ENCODE results near the gene PRR15. TPM values are rescaled to one million over a fixed set of nuclear protein-coding genes. Genes with fewer than 3 reads are reported as not detected.
A peak's percentile ranks its signal among the peaks of the same experiment; 100 is the strongest.

Gene PRR15
- total and polyA plus RNA-seq, 2 of the 8 experiments (the other 6 are each of a cell fraction or from before 2014, with no cell fraction given) = 4.9 to 7.9 TPM

GRCh38 chr7:29557954-29558353 lies 5.7 kb upstream of the PRR15 start:
- peak overlapping the region; percentile 97 for H2AK5ac ChIP-seq (ENCODE audit: low read depth, low read length)
- no peak overlapping the region; the same call in 1 of the 2 replicates for H3K27ac ChIP-seq (ENCODE audit: low read depth, low read length)
- H3K23ac ChIP-seq (ENCODE audit: insufficient read length) = no peak overlapping the region
- ChIA-PET CTCF (ENCODE audit: partially characterized antibody) (interaction anchor here (1.1 kb wide), 1 partner anchor 28 kb away, joined by 3 read pairs; no protein-coding TSS in a partner anchor), POLR2A (ENCODE audit: partially characterized antibody) (no interaction called here)
- peak overlapping the region in 1 of 4 experiments; percentile 37; a peak in 2 of 7 replicates for H3K9ac ChIP-seq (replicated peaks in 1 of 4; ENCODE audit: extremely low read depth in 1 of 4, low read depth in 3 of 4, low read length in 3 of 4)
- H3K36me3 ChIP-seq (ENCODE audit: control insufficient read depth in 2 of 4, insufficient read depth in 4 of 4, low read length in 3 of 4) = no peaks in the 10 kb centered on the region
- peaks cover 0 to 5% (median 3%) of the 10 kb centered on the region in 4 experiments; a peak in 4 of 7 replicates for H3K27me3 ChIP-seq (replicated peaks in 1 of 4; ENCODE audit: control insufficient read depth in 3 of 4, extremely low read depth in 1 of 4, insufficient read depth in 3 of 4, low read length in 3 of 4)
- DNase-seq (ENCODE audit: low read depth in 1 of 2, low spot score in 2 of 2) = no peak
- TF ChIP-seq SRF (IDR thresholded peaks at IDR 0.05; ENCODE audit: low read depth, low read length) = no peak
- no peak for TF ChIP-seq GTF2F1 (IDR thresholded peaks at IDR 0.05; ENCODE audit: borderline replicate concordance, low read depth, low read length)
- TF ChIP-seq SIRT6 (IDR thresholded peaks at IDR 0.05; ENCODE audit: low read length) = no peak
- 0 out of 2 replicates have a peak, but pooled peaks have one; percentile 46 for TF ChIP-seq RBBP5 (IDR thresholded peaks at IDR 0.05; ENCODE audit: borderline replicate concordance, low read depth, low read length)
- no peak for TF ChIP-seq MAX (IDR thresholded peaks at IDR 0.05)
- TF ChIP-seq BACH1 (IDR thresholded peaks at IDR 0.05; ENCODE audit: low read length) = peak; percentile 96
- TF ChIP-seq ASH2L (IDR thresholded peaks at IDR 0.05; ENCODE audit: low read length) = peak; percentile 36
- TF ChIP-seq HDAC2 (IDR thresholded peaks at IDR 0.05; ENCODE audit: borderline replicate concordance in 1 of 2, low read depth in 2 of 2, low read length in 2 of 2) = no peak
- TF ChIP-seq MAFK (IDR thresholded peaks at IDR 0.05; ENCODE audit: low read depth, low read length) = peak; percentile 99
- 0 out of 2 replicates have a peak, but pooled peaks have one; percentile 17 for TF ChIP-seq SP1 (IDR thresholded peaks at IDR 0.05; ENCODE audit: low read depth, low read length)
- H3K56ac ChIP-seq (replicated peaks; ENCODE audit: insufficient read length, low read depth, low read length) = no peak overlapping the region
- no peak overlapping the region for H3K14ac ChIP-seq (ENCODE audit: insufficient read length)
- H3K4me2 ChIP-seq (ENCODE audit: insufficient read depth in 1 of 2, low read depth in 2 of 2, low read length in 2 of 2) = peak overlapping the region; percentile 50 to 95
- no peak overlapping the region for H4K91ac ChIP-seq (replicated peaks; ENCODE audit: insufficient read length, low read length)
- H2BK15ac ChIP-seq (ENCODE audit: low read length) = peak overlapping the region; percentile 74; the same call in 1 of the 2 replicates
- peak overlapping the region; percentile 16 for H4K5ac ChIP-seq (ENCODE audit: insufficient read length, low read depth, low read length)
- peak overlapping the region in 1 of 4 experiments; percentile 23; a peak in 1 of 8 replicates for H3K4me3 ChIP-seq (ENCODE audit: extremely low read depth in 1 of 4, insufficient read depth in 2 of 4, low read depth in 3 of 4, low read length in 4 of 4)
- H4K8ac ChIP-seq (ENCODE audit: extremely low read depth, insufficient read depth, low read length) = no peak overlapping the region
- H2BK12ac ChIP-seq (ENCODE audit: low read depth, low read length) = peak overlapping the region; percentile 91; the same call in 1 of the 2 replicates
- peak overlapping the region; percentile 88 for H2BK20ac ChIP-seq (ENCODE audit: low read length)
- 25% methylated on average over 3 of the region's 3 CpGs; no CpG with 5 or more reads in 1 of the 2 experiments for WGBS, 2 experiments (ENCODE audit: extremely low coverage in 1 of 2, insufficient coverage in 1 of 2, insufficient read length in 1 of 2, insufficient replicate concordance in 2 of 2, low coverage in 1 of 2, low lambda C conversion rate in 2 of 2, missing lambda C conversion rate in 1 of 2)
- H3K79me1 ChIP-seq (ENCODE audit: low read depth, low read length) = no peaks in the 10 kb centered on the region
- peak overlapping the region; percentile 97; the same call in 1 of the 2 replicates for H3K18ac ChIP-seq (ENCODE audit: extremely low read depth, low read length)
- no peak overlapping the region for H2BK120ac ChIP-seq (replicated peaks; ENCODE audit: low read depth, low read length)
- FAIRE-seq = peak; percentile 78
- H3K23me2 ChIP-seq (ENCODE audit: low read depth, low read length) = peaks cover under 1% of the 10 kb centered on the region; the same call in 1 of the 2 replicates
- H4K20me1 ChIP-seq (replicated peaks in 1 of 2; ENCODE audit: control insufficient read depth in 1 of 2, insufficient read depth in 2 of 2, low read length in 2 of 2) = no peaks in the 10 kb centered on the region
- H3K9me3 ChIP-seq (ENCODE audit: insufficient read depth in 2 of 2, low read depth in 1 of 2, low read length in 1 of 2) = no peaks in the 10 kb centered on the region
- H3K79me2 ChIP-seq (ENCODE audit: control insufficient read depth in 1 of 2, insufficient read depth in 2 of 2, low read length in 2 of 2) = no peaks in the 10 kb centered on the region
- no peak overlapping the region for H2AFZ ChIP-seq (ENCODE audit: low read length)
- peaks cover 0 to 19% (median 13%) of the 10 kb centered on the region in 4 experiments; a peak in 4 of 7 replicates for H3K4me1 ChIP-seq (replicated peaks in 1 of 4; ENCODE audit: control insufficient read depth in 3 of 4, insufficient read depth in 4 of 4, low read length in 3 of 4)
- H3K4ac ChIP-seq (replicated peaks; ENCODE audit: insufficient read length, low read depth, low read length) = no peak overlapping the region
- peak overlapping the region; percentile 87 for H2BK5ac ChIP-seq (ENCODE audit: low read depth, low read length)

All from H1 (cell line).